Measurements from ENCODE around the gene TPGS1.

Gene TPGS1

GRCh38 chr19:522726-523125, 15.4 kb downstream of the TPGS1 start:
- DNase-seq: no peak

- no peak for DNase-seq
These were observed 16.9 kb downstream of the TPGS1 start for GRCh38 chr19:524062-524674.

DNA sequence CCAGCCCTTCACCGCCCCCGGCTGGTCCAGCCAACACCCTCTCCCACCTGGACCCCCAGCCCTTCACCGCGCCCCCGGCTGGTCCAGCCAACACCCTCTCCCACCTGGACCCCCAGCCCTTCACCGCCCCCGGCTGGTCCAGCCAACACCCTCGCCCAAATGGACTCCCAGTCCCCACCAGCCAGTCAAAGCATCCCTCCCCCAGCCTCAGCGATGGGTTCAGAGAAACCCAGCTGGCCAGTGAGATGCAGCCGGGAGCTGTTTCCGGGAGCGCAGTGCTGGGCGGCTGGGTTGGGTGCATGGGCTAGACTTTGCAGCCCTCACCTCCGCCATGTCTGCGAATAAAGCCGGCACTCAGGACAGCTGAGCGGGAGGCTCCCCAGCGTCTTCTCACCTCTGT, 17.7 kb downstream of the TPGS1 start:
- no peak for DNase-seq

DNA sequence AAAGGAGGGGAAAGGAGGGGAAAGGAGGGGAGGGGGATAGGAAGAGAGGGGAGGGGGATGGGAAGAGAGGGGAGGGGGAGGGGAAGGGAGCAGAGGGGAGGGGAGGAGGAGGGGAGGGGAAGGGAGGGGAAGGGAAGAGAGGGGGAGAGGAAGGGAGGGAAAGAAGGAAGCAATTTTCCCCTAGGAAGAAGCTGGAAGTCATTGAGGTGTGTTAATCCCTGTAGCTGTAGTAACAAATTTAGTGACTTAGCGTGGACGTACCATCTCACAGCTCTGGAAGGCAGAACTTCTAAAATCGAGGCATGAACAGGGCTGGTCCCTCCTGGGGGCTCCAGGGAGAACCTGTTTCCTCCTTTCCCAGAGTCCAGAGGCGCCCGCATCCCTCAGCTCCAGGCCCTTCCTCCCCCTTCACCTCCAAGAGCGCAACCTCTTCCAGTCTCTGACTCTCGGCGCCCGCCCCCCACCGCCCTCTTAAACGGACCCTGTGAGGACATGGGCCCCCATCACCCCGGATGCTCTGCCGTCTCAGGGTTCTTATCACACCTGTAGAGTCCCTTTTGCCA, 18.6 kb downstream of the TPGS1 start:
- DNase-seq: no peak

- DNase-seq: no peak
These were observed 23.1 kb downstream of the TPGS1 start for GRCh38 chr19:530134-531008.

DNA sequence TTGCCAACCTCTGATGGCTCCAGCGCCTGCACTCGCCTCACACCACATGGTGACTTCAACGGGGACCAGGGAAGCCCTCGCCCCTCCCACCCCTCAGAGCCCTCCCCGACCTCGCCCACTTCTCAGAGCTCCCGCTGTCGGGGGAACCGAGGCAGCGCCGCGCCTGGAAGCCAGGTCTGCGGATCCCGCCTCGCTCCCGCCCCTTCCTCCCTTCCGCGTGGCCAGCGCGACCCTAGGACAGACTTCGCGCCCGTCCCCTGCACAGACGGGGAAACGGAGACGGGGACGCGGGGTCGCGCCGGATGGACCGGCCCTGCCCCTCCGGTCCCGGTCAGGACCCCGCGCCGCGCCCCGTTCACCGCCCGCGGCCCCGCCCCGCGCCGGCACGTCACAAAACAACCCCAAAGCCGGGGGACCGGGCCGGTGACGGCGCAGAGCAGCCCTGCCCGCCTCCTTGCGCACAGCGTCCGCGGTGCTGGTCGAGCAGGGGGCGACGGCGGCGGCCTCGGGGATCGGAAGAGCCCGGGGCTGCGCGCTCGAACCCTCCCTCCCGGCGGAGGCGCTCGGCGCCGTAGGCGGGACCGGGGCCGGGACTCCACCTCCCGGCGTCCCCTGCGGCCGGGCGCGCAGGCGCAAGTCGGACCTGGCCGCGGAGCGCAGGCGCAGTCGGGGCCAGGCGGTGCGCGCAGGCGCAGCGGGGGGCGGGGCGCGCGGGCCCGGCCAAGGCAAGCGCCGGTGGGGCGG, 23.9 kb downstream of the TPGS1 start:
- DNase-seq: peak; percentile 68 to 77

GRCh38 chr19:531753-532560, 24.7 kb downstream of the TPGS1 start, which contains the start of gene CDC34:
TSS of gene CDC34 (plus strand) at chr19:531760. CDS start at chr19:531932, 172 bp downstream.
- DNase-seq: no peak

GRCh38 chr19:532561-533363, 25.5 kb downstream of the TPGS1 start:
- peak in 1 of 2 experiments; percentile 68 for DNase-seq

DNA sequence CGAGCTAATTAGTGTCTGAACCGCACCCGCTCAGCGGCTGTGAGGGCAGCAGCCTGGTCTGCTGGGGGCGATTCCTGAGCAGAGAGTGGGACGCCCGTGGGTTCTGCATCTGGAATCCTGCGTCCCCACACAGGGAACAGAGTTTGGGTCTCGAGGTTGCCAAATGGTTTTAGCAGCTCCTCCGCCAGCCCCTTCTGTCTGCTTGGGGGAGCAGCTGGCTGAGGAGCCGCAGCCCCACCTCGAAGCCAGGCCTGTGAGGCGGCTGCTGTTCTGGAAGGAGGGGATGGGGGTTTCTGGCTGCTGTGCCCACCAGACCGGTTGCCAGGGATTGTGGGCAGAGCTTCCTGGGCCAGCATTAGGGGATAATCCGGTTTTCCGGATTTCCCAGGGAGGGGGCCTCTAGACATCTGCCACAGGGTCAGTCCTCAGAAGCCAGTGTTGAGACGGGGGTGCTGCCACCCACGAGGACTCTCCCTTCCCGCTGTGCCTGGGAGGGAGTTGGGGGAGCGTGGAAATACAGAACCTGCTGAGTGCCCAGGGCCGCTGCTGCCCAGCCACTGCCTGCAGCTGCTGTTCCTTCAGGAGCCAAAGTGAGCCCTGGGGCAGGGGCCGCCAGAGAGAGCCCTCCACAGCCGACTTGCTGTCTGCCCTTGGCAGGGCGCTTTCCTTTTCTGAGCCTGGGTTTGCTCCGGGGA, 26.2 kb downstream of the TPGS1 start:
- no peak for DNase-seq

- no peak for DNase-seq
These were observed 26.8 kb downstream of the TPGS1 start for GRCh38 chr19:534088-534487.

GRCh38 chr19:535017-535835, 27.9 kb downstream of the TPGS1 start:
- DNase-seq: no peak

GRCh38 chr19:536031-536880, 29.0 kb downstream of the TPGS1 start:
- DNase-seq: no peak

GRCh38 chr19:536881-537404, 29.6 kb downstream of the TPGS1 start:
- no peak for DNase-seq

GRCh38 chr19:538641-539428, 31.5 kb downstream of the TPGS1 start:
- DNase-seq: no peak

DNA sequence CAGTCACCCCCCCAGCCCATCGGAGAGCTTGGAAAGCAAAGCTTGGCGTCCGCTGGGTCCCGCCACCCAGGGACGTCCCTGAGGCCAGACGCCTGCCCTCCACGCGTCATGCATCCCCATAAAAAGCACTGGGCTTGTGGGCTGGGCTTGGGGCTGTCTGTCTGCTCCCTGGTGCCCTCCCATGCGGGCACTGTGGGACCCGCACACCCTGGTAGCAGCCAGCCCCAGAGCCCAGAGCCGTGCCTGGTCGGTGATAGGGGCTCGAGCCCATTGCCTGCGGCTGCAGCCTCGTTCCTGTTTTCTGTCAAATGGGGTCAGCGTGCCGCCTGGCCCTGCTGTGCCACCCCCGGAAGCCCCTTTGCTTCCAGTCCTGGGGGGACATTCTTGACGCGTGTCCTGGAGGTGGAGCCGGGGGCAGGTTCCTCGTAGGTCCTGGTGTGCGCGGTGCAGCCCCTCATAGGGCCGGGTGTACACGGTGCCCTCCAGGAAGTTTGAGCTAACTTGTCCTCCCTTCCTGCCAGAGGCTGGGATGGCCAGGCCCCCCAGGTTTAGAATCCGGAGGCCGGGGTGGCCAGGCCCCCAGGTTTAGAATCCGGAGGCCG, 32.2 kb downstream of the TPGS1 start:
- no peak for DNase-seq

DNA sequence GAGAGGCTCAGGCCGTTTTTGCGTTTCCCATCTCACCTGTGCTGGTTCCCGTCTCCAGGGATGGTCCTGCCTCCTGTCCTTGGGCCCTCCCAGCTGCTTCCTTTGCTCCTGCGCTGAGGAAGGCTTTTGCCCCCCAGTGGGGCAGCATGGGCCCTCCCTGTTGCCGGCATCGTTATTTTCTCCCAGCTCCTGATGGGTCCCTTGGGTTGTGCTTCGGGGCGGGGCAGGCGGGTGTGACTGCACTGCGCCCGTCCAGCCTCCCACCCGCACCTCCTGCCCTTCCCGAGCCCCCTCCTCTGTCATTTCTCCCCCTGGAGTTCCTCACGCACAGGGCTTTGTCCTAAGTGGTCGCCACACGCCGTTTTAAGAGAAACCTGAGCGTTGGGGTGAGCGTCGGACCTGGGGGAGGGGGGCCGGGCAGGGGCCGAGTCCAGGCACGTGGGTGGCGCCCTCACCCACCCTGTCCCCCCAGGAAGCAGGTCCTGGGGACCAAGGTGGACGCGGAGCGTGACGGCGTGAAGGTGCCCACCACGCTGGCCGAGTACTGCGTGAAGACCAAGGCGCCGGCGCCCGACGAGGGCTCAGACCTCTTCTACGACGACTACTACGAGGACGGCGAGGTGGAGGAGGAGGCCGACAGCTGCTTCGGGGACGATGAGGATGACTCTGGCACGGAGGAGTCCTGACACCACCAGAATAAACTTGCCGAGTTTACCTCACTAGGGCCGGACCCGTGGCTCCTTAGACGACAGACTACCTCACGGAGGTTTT, 33.8 kb downstream of the TPGS1 start:
- no peak for DNase-seq

DNA sequence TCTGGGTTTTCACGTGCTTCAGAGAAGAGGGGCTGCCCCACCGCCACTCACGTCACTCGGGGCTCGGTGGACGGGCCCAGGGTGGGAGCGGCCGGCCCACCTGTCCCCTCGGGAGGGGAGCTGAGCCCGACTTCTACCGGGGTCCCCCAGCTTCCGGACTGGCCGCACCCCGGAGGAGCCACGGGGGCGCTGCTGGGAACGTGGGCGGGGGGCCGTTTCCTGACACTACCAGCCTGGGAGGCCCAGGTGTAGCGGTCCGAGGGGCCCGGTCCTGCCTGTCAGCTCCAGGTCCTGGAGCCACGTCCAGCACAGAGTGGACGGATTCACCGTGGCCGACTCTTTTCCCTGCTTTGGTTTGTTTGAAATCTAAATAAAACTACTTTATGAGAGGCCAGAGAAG, 34.4 kb downstream of the TPGS1 start:
- DNase-seq: no peak

Data from SW 1271 (cell line).